CD14-positive monocyte (primary cell): ENCODE data around the gene NPEPL1. TPM values are rescaled to one million over a fixed set of nuclear protein-coding genes. Genes with fewer than 3 reads are reported as not detected.

Source experiments
- DNase-seq, 3 donors: peaks; one replicate each; pipeline ENCODE4 v3.0.0-alpha.2; 2011 to 2022
- H2AFZ ChIP-seq: 2 replicates; pipeline ENCODE4 v1.6.0; 2012; ENCODE audit warnings: mild to moderate bottlenecking, low read depth, low read length, inconsistent platforms; ENCODE audit not compliant: insufficient read depth, poor library complexity, severe bottlenecking
- H3K27ac ChIP-seq, 2 donors: 1 replicate in 1 of 2; 2 replicates in 1 of 2; pipeline ENCODE4 v1.5.1; 2012 to 2013; ENCODE audit warnings: low read length in 2 of 2, control low read depth in 1 of 2, inconsistent platforms in 1 of 2, low read depth in 1 of 2, mild to moderate bottlenecking in 1 of 2
- H3K27me3 ChIP-seq, 2 donors: one replicate each; pipeline versions ENCODE4 v1.6.0 to v1.6.1; 2011 to 2013; ENCODE audit warnings: low read length in 2 of 2; ENCODE audit not compliant: control insufficient read depth in 2 of 2, insufficient read depth in 2 of 2
- H3K36me3 ChIP-seq, 2 donors: replicated peaks in 1 of 2; 1 replicate in 1 of 2; 2 replicates in 1 of 2; pipeline versions ENCODE4 v1.5.1 to v1.6.1; 2012 to 2013; ENCODE audit warnings: low read length in 2 of 2, control low read depth in 1 of 2, inconsistent platforms in 1 of 2, mild to moderate bottlenecking in 1 of 2; ENCODE audit not compliant: insufficient read depth in 2 of 2, control insufficient read depth in 1 of 2
- H3K4me1 ChIP-seq, 2 donors: 1 replicate in 1 of 2; 2 replicates in 1 of 2; pipeline versions ENCODE4 v1.5.1 to v1.6.1; 2012 to 2013; ENCODE audit warnings: low read length in 2 of 2, control low read depth in 1 of 2, inconsistent platforms in 1 of 2, mild to moderate bottlenecking in 1 of 2, moderate library complexity in 1 of 2; ENCODE audit not compliant: insufficient read depth in 2 of 2, control insufficient read depth in 1 of 2
- H3K4me2 ChIP-seq: replicated peaks from 2 replicates; pipeline ENCODE3; 2012; ENCODE audit warnings: low read length, moderate library complexity, mild to moderate bottlenecking; ENCODE audit not compliant: poor library complexity, severe bottlenecking; ENCODE audit errors: extremely low read depth
- H3K4me3 ChIP-seq, 3 experiments: fragments of 200-600 bp in 1 of 3; sonication (generic) in 1 of 3; replicated peaks in 1 of 3; 1 replicate in 2 of 3; 2 replicates in 1 of 3; pipeline ENCODE4 v1.5.1; 2011 to 2013; ENCODE audit warnings: low read length in 3 of 3, mild to moderate bottlenecking in 3 of 3, control low read depth in 2 of 3, low read depth in 2 of 3, inconsistent platforms in 1 of 3, moderate library complexity in 1 of 3
- H3K79me2 ChIP-seq: 2 replicates; pipeline ENCODE4 v1.6.0; 2012; ENCODE audit warnings: mild to moderate bottlenecking, control low read depth, inconsistent platforms, low read length, moderate library complexity; ENCODE audit not compliant: insufficient read depth
- H3K9ac ChIP-seq: 2 replicates; pipeline ENCODE4 v1.6.0; 2017; ENCODE audit warnings: low read length, mild to moderate bottlenecking; ENCODE audit not compliant: insufficient read depth, poor library complexity, severe bottlenecking
- H3K9me3 ChIP-seq, 2 donors: replicated peaks in 1 of 2; 1 replicate in 1 of 2; 2 replicates in 1 of 2; pipeline versions ENCODE4 v1.5.1 to v1.6.1; 2012 to 2013; ENCODE audit warnings: low read length in 2 of 2, control low read depth in 1 of 2; ENCODE audit not compliant: control insufficient read depth in 1 of 2, insufficient read depth in 1 of 2
- H4K20me1 ChIP-seq: 2 replicates; pipeline ENCODE4 v1.6.0; 2012; ENCODE audit warnings: mild to moderate bottlenecking, low read length, control low read depth, moderate library complexity; ENCODE audit not compliant: insufficient read depth
- H3K27ac Mint-ChIP-seq, 7 donors: one replicate each; pipeline ENCODE4 v1.8.0; 2020; ENCODE audit warnings: mild to moderate bottlenecking in 7 of 7, mixed read lengths in 7 of 7, moderate library complexity in 6 of 7, inconsistent platforms in 2 of 7
- H3K27me3 Mint-ChIP-seq, 3 donors: one replicate each; pipeline ENCODE4 v1.8.0; 2021 to 2022; ENCODE audit warnings: low read depth in 3 of 3, mild to moderate bottlenecking in 3 of 3, mixed read lengths in 3 of 3, moderate library complexity in 3 of 3, inconsistent platforms in 1 of 3
- H3K36me3 Mint-ChIP-seq, 2 donors: one replicate each; pipeline ENCODE4 v1.8.0; 2020; ENCODE audit warnings: mixed read lengths in 2 of 2, inconsistent platforms in 1 of 2, mild to moderate bottlenecking in 1 of 2
- H3K4me1 Mint-ChIP-seq: one replicate; pipeline ENCODE4 v1.8.0; 2020; ENCODE audit warnings: mild to moderate bottlenecking, mixed read lengths
- H3K4me3 Mint-ChIP-seq, 2 donors: one replicate each; pipeline ENCODE4 v1.8.0; 2020; ENCODE audit warnings: mild to moderate bottlenecking in 2 of 2, mixed read lengths in 2 of 2, moderate library complexity in 1 of 2
- H3K9me3 Mint-ChIP-seq, 7 donors: one replicate each; pipeline ENCODE4 v1.8.0; 2020 to 2022; ENCODE audit warnings: mixed read lengths in 7 of 7, mild to moderate bottlenecking in 6 of 7, moderate library complexity in 6 of 7, inconsistent platforms in 2 of 7
- CTCF ChIP-seq: fragments of 200-600 bp; IDR thresholded peaks from one replicate; pipeline ENCODE4 v1.8.0; 2022; ENCODE audit warnings: antibody characterized with exemption, mild to moderate bottlenecking
- WGBS: methylation state at CpG from one replicate; pipeline ENCODE4 v1.1.5; 2013; ENCODE audit warnings: missing lambda C conversion rate; ENCODE audit not compliant: insufficient coverage; 5-methylcytosine and 5-hydroxymethylcytosine counted together
- intact Hi-C, 2 donors: fragments of 100-400 bp; cut with micrococcal nuclease; formaldehyde crosslinking; loops; one replicate each; pipeline versions ENCODE4 v1.15.0 to v1.15.1; 2023
- polyA plus RNA-seq, 3 donors: library from polyadenylated mRNA; depleted of rRNA in 1 of 3; unstranded in 2 of 3; stranded (reverse) in 1 of 3; fragments of 300-500 nt in 2 of 3; fragments of >200 nt in 1 of 3; fragmentation: Illumina TruSeq in 2 of 3; gene quantifications; 1 replicate in 2 of 3; 2 replicates in 1 of 3; pipeline ENCODE4 v1.2.3, GENCODE V29; 2012 to 2021

The NPEPL1 gene
- polyA plus RNA-seq, 3 donors, result 37.6 to 109 (median 39.6) TPM

DNA sequence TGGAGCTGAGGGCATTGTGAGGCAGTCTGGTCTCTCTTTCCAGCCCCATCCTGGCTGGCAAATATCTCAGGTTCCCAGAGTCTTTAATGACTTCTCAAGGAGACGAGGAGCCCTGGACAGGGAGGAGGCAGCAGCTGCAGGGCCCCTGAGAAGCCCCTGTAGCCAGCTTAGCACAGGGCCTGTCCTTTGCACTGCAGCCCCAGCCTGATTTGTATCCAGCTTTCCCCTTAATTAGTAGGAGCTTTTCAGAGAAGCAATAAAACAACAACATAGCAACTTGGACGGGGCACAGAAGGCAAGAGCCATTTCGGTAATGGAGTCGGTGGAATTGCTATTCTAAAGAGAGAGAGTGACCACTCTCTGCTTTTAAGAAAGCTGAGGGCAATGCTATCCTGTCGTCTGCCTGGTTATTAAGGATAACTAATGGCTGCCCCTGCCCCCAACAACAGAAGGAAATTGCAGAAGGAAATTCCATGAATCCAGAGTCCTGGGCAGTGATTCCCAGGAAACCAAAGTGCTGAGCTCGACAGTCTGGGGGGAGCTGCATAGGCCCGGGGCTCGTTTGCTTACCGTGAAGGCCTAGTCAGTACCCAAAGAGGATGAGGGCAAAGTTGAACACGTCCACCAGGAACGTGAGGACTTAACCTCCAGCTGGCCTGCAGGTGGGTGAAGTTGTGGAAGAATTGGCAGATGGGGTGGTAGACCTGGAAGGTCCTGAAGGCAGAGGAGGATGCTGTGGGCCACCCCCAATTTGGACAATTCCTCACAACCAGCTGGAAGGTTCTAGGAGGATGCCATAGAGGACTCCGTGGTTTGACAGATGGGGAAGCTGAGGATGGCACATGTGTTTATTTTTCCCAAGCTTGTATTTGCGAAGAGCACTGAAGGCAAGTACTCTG, 50.3 kb downstream of the NPEPL1 start:
- Histone ChIP-seq H3K9me3 (no peaks in the 10 kb centered on the region), H3K27me3 (peaks cover 3 to 10% of the 10 kb centered on the region in 2 donors), H3K4me1 (no peaks in the 10 kb centered on the region), H3K4me2 (no peak overlapping the region), H3K9ac (no peak overlapping the region), H3K79me2 (no peaks in the 10 kb centered on the region), H3K36me3 (no peaks in the 10 kb centered on the region), H3K27ac (no peak overlapping the region), H4K20me1 (no peaks in the 10 kb centered on the region), H2AFZ (no peak overlapping the region), H3K4me3 (no peak overlapping the region)
- no peak for DNase-seq
- Mint-ChIP-seq H3K36me3 (no peaks in the 10 kb centered on the region), H3K27me3 (peaks cover 12 to 35% (median 25%) of the 10 kb centered on the region in 3 donors), H3K4me3 (no peak overlapping the region), H3K9me3 (peaks cover 0 to 2% (median 0%) of the 10 kb centered on the region in 7 donors), H3K27ac (no peak overlapping the region), H3K4me1 (no peaks in the 10 kb centered on the region)
- intact Hi-C loops, result no loop called here
- no peak for TF ChIP-seq CTCF
- 41% methylated on average over 9 of the region's 13 CpGs for WGBS

DNA sequence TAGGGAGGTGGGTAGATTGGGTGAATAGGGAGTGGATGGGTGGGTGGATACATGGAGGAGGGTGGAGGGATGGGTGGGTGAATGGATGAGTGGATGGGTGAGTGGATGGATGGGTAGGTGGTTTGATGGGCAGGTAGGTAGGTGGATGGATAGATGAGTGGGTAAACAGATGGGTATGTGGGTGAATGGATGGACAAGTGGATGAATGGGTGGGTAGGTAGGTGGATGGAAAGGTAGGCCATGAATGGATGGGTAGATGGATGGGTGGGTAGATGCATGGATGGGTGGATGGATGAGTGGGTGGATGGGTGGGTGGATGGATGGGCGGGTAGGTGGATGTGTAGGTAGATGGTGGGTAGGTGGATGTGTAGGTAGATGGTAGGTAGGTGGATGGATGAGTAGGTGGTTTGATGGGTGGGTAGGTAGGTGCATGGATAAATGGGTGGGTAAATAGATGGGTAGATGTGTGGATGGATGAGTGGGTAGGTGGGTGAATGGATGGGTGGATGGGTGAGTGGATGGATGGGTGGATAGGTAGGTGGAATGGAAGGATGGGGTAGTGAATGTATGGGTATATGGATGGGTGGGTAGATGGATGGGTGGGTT, 51.4 kb downstream of the NPEPL1 start:
- H3K4me3 ChIP-seq, result no peak overlapping the region
- no peaks in the 10 kb centered on the region for H3K9me3 ChIP-seq
- 90% methylated on average over 1 of the region's 1 CpG for WGBS
- H3K27ac ChIP-seq, result no peak overlapping the region
- H2AFZ ChIP-seq, result no peak overlapping the region
- no peak overlapping the region for H3K9ac ChIP-seq
- no peaks in the 10 kb centered on the region for H4K20me1 ChIP-seq
- Mint-ChIP-seq H3K9me3 (peaks cover 0 to 2% (median 0%) of the 10 kb centered on the region in 7 donors), H3K27me3 (peaks cover 15 to 32% (median 25%) of the 10 kb centered on the region in 3 donors), H3K36me3 (no peaks in the 10 kb centered on the region), H3K4me1 (no peaks in the 10 kb centered on the region), H3K27ac (no peak overlapping the region), H3K4me3 (no peak overlapping the region)
- H3K79me2 ChIP-seq, result no peaks in the 10 kb centered on the region
- peaks cover 0 to 8% of the 10 kb centered on the region in 2 donors for H3K27me3 ChIP-seq
- no peaks in the 10 kb centered on the region for H3K4me1 ChIP-seq
- no peak for TF ChIP-seq CTCF
- no peak overlapping the region for H3K4me2 ChIP-seq
- no peaks in the 10 kb centered on the region for H3K36me3 ChIP-seq
- DNase-seq, result no peak
- intact Hi-C loops, result no loop called here
